MCF 10A (cell line): Measurements from ENCODE around the gene TGFBI. TPM values are rescaled to one million over a fixed set of nuclear protein-coding genes. Genes with fewer than 3 reads are reported as not detected.

ENCODE experiments used
- BruUV-seq: library from RNA; stranded (reverse); fragments of 400-500 nt; replicated peaks from 2 replicates; lab custom pipeline; 2021; lab: Mats Ljungman, UMichigan
- CTCF ChIA-PET: fragments of 300-600 bp; sonication (Branson Sonifier 250); formaldehyde crosslinking; extraction: SDS; loops from one replicate; lab custom pipeline; 2021; ENCODE audit warnings: antibody characterized with exemption, inconsistent platforms; lab: Yijun Ruan, JAX
- POLR2A ChIA-PET: fragments of 300-600, 350-650 bp; sonication (Branson Sonifier 250); formaldehyde crosslinking; extraction: SDS; loops from one replicate; lab custom pipeline; 2020; ENCODE audit warnings: antibody characterized with exemption, inconsistent platforms; lab: Yijun Ruan, JAX
- DNase-seq: peaks from one replicate; pipeline ENCODE4 v3.0.0-alpha.2; 2018; ENCODE audit not compliant: unreplicated experiment
- H3K27ac Mint-ChIP-seq: one replicate; pipeline ENCODE4 v1.8.0; 2022; ENCODE audit warnings: mild to moderate bottlenecking, low read depth, mixed read lengths; ENCODE audit not compliant: unreplicated experiment
- H3K27me3 Mint-ChIP-seq: one replicate; pipeline ENCODE4 v1.8.0; 2022; ENCODE audit warnings: mixed read lengths; ENCODE audit not compliant: insufficient read depth, unreplicated experiment
- H3K36me3 Mint-ChIP-seq: one replicate; pipeline ENCODE4 v1.8.0; 2022; ENCODE audit warnings: mild to moderate bottlenecking, moderate library complexity, mixed read lengths; ENCODE audit not compliant: insufficient read depth, unreplicated experiment
- H3K4me1 Mint-ChIP-seq: one replicate; pipeline ENCODE4 v1.8.0; 2022; ENCODE audit warnings: mixed read lengths; ENCODE audit not compliant: insufficient read depth, unreplicated experiment
- H3K4me3 Mint-ChIP-seq: one replicate; pipeline ENCODE4 v1.8.0; 2022; ENCODE audit warnings: mild to moderate bottlenecking, moderate library complexity, mixed read lengths; ENCODE audit not compliant: unreplicated experiment
- H3K9me3 Mint-ChIP-seq: one replicate; pipeline ENCODE4 v1.8.0; 2022; ENCODE audit warnings: mixed read lengths; ENCODE audit not compliant: unreplicated experiment
- CTCF ChIP-seq: fragments of 200-600 bp; IDR thresholded peaks from one replicate; pipeline ENCODE4 v1.8.0; 2022; ENCODE audit warnings: antibody characterized with exemption, mild to moderate bottlenecking; ENCODE audit not compliant: unreplicated experiment
- intact Hi-C: fragments of 100-400 bp; cut with micrococcal nuclease; formaldehyde crosslinking; loops from 2 replicates; pipeline ENCODE4 v1.14.1; 2022
- total RNA-seq: library from RNA; stranded (reverse); gene quantifications from 2 replicates; pipeline ENCODE4 v1.2.3, GENCODE V29; 2022

Gene TGFBI
- total RNA-seq, 1 experiment from 2014 or later, result 892 TPM

- DNase-seq, result peak; percentile 71
- H3K4me1 Mint-ChIP-seq, result peaks cover 45% of the 10 kb centered on the region
- no peak for TF ChIP-seq CTCF
- H3K27ac Mint-ChIP-seq, result peak overlapping the region; percentile 93
- H3K36me3 Mint-ChIP-seq, result no peaks in the 10 kb centered on the region
- H3K4me3 Mint-ChIP-seq, result peak overlapping the region; percentile 15
- intact Hi-C loops, result loop anchor here (2.0 kb wide), 2 partner anchors 27 to 53 kb away; no protein-coding TSS in a partner anchor
- no peaks in the 10 kb centered on the region for H3K9me3 Mint-ChIP-seq
- BruUV-seq, result no TSS peak
- H3K27me3 Mint-ChIP-seq, result no peaks in the 10 kb centered on the region
- CTCF ChIA-PET, result interaction anchor here (0.6 to 4.4 kb wide), 23 partner anchors 8 to 135 kb away, joined by 3 to 27 read pairs (median 4); partner anchors contain the start of gene TGFBI
- POLR2A ChIA-PET, result interaction anchor here (0.6 to 39.3 kb wide), 12 partner anchors 11 to 1617 kb away, joined by 3 to 1604 read pairs (median 6); partner anchors contain the start of gene TGFBI
These were observed 22.6 kb upstream of the TGFBI start for GRCh38 chr5:136006164-136006563.

GRCh38 chr5:136006761-136007251 is 22.0 kb upstream of the TGFBI start:
- Mint-ChIP-seq H3K4me1 (peaks cover 51% of the 10 kb centered on the region), H3K36me3 (no peaks in the 10 kb centered on the region), H3K27me3 (no peaks in the 10 kb centered on the region), H3K9me3 (no peaks in the 10 kb centered on the region), H3K4me3 (peak overlapping the region; percentile 15), H3K27ac (peak overlapping the region; percentile 93)
- CTCF ChIA-PET, result interaction anchor here (0.6 to 4.4 kb wide), 20 partner anchors 9 to 66 kb away, joined by 3 to 27 read pairs (median 4); partner anchors contain the start of gene TGFBI
- no peak for TF ChIP-seq CTCF
- no TSS peak for BruUV-seq
- POLR2A ChIA-PET, result interaction anchor here (0.6 to 39.3 kb wide), 14 partner anchors 11 to 1616 kb away, joined by 3 to 1604 read pairs (median 4); partner anchors contain the start of genes SMAD5 and TGFBI
- DNase-seq, result peak; percentile 99
- intact Hi-C loops, result loop anchor here (2.0 kb wide), 2 partner anchors 26 to 52 kb away; no protein-coding TSS in a partner anchor

- Mint-ChIP-seq H3K4me3 (no peak overlapping the region), H3K9me3 (no peaks in the 10 kb centered on the region), H3K36me3 (no peaks in the 10 kb centered on the region), H3K4me1 (peaks cover 56% of the 10 kb centered on the region), H3K27me3 (no peaks in the 10 kb centered on the region), H3K27ac (peak overlapping the region; percentile 93)
- ChIA-PET POLR2A (interaction anchor here (0.6 to 39.3 kb wide), 13 partner anchors 12 to 342 kb away, joined by 3 to 1604 read pairs (median 4); partner anchors contain the start of genes SMAD5 and TGFBI), CTCF (interaction anchor here (0.6 to 4.4 kb wide), 15 partner anchors 9 to 71 kb away, joined by 3 to 27 read pairs (median 5); partner anchors contain the start of gene TGFBI)
- intact Hi-C loops, result loop anchor here (2.0 kb wide), 2 partner anchors 26 to 52 kb away; no protein-coding TSS in a partner anchor
- BruUV-seq, result TSS peak; percentile 39
- TF ChIP-seq CTCF, result no peak
- peak; percentile 85 for DNase-seq
These were observed 21.5 kb upstream of the TGFBI start for GRCh38 chr5:136007271-136007670.

DNA sequence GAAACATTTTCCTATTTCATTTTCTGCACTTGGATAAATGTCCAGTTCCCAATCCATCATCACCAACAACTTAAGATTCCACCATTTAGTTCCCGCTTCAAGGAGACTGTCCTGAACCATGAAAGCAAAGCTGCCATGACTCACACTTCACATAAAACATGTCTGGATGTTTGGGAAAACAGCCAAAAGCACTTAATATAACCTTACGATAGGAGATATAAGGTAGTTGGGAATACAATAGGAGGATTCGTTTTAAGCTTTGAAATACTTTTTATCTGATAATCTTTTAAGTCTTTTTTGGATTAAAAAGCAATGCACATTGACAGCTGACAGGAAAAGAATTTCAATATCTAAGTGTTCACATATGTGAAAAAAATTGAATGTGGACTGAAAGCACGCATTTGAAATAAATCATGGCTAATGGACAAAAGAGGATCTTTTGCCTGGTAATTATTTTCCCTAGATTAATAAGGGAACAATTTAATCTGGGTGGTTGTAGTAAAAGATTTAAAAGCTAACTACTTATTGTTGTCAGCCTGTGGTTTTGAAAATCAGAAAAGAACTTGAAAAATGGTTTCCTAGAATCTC is 17.3 kb upstream of the TGFBI start:
- intact Hi-C loops, result no loop called here

More for the DNA sequence above, 17.3 kb upstream of the TGFBI start:
- TF ChIP-seq CTCF, result no peak
- DNase-seq, result peak; percentile 94
- Mint-ChIP-seq H3K27ac (peak overlapping the region; percentile 88), H3K4me1 (peaks cover 71% of the 10 kb centered on the region), H3K27me3 (no peaks in the 10 kb centered on the region), H3K9me3 (no peaks in the 10 kb centered on the region), H3K36me3 (no peaks in the 10 kb centered on the region), H3K4me3 (peak overlapping the region; percentile 17)
- BruUV-seq, result no TSS peak
- ChIA-PET CTCF (interaction anchor here (0.5 to 13.4 kb wide), 10 partner anchors 8 to 1618 kb away, joined by 3 to 171 read pairs (median 4); partner anchors contain the start of gene TGFBI), POLR2A (interaction anchor here (1.2 to 39.3 kb wide), 8 partner anchors 1 to 122 kb away, joined by 3 to 1604 read pairs (median 6); partner anchors contain the start of gene TGFBI)
